Embryonic facial prominence (tissue), 1 donor: ENCODE measurements around the gene SMOC2.
"Not testable (repeated sequence)": the region's sequence is repeated elsewhere in the genome, so short reads cannot be mapped to it uniquely, and the experiment has no call there.

Experiments
- DNase-seq: peaks from one replicate; pipeline ENCODE4 v3.0.0-alpha.2; 2016; ENCODE audit errors: extremely low spot score

The SMOC2 gene

GRCh38 chr6:168573276-168573835 lies 132.4 kb downstream of the SMOC2 start:
- not testable (repeated sequence) for DNase-seq

- DNase-seq = no peak
Measured at GRCh38 chr6:168574075-168574698, 133.2 kb downstream of the SMOC2 start.

- DNase-seq = no peak
Measured at GRCh38 chr6:168574699-168575195, 133.8 kb downstream of the SMOC2 start.

GRCh38 chr6:168575346-168576098 lies 134.5 kb downstream of the SMOC2 start:
- DNase-seq = no peak

GRCh38 chr6:168576388-168576787 lies 135.4 kb downstream of the SMOC2 start:
- no peak for DNase-seq

GRCh38 chr6:168577496-168577895 lies 136.5 kb downstream of the SMOC2 start:
- DNase-seq = no peak

GRCh38 chr6:168578036-168578435 lies 137.1 kb downstream of the SMOC2 start:
- DNase-seq = no peak

GRCh38 chr6:168581236-168581635 lies 140.3 kb downstream of the SMOC2 start:
- DNase-seq = no peak

- no peak for DNase-seq
Measured at GRCh38 chr6:168581706-168582105, 140.7 kb downstream of the SMOC2 start.

GRCh38 chr6:168582571-168582981 lies 141.6 kb downstream of the SMOC2 start:
- no peak for DNase-seq

GRCh38 chr6:168583126-168583525 lies 142.1 kb downstream of the SMOC2 start:
- no peak for DNase-seq

- no peak for DNase-seq
Measured at GRCh38 chr6:168583821-168584220, 142.8 kb downstream of the SMOC2 start.

- DNase-seq = no peak
Measured at GRCh38 chr6:168584249-168584648, 143.3 kb downstream of the SMOC2 start.

GRCh38 chr6:168584671-168585070 lies 143.7 kb downstream of the SMOC2 start:
- DNase-seq = no peak

GRCh38 chr6:168585441-168585840 lies 144.5 kb downstream of the SMOC2 start:
- DNase-seq = no peak

GRCh38 chr6:168589275-168589674 lies 148.3 kb downstream of the SMOC2 start:
- DNase-seq = no peak

- no peak for DNase-seq
Measured at GRCh38 chr6:168590406-168590805, 149.4 kb downstream of the SMOC2 start.

GRCh38 chr6:168596344-168596743 lies 155.4 kb downstream of the SMOC2 start:
- no peak for DNase-seq

GRCh38 chr6:168597471-168597875 lies 156.5 kb downstream of the SMOC2 start:
- DNase-seq = no peak

- no peak for DNase-seq
Measured at GRCh38 chr6:168598251-168599117, 157.5 kb downstream of the SMOC2 start.

GRCh38 chr6:168599118-168599494 lies 158.1 kb downstream of the SMOC2 start:
- no peak for DNase-seq

GRCh38 chr6:168599769-168600330 lies 158.9 kb downstream of the SMOC2 start:
- no peak for DNase-seq
